ENCODE measurements around the gene CAND1.

GRCh38 chr12:67302162-67302561, 33.0 kb downstream of the CAND1 start:
- TF ChIP-seq POLR2A (IDR thresholded peaks at IDR 0.05) (no peak), CTCF (IDR thresholded peaks at IDR 0.05) (no peak), POLR2AphosphoS5 (IDR thresholded peaks at IDR 0.05) (no peak)
